ENCODE results near the gene PROK1.

PROK1 gene

GRCh38 chr1:110465038-110465813, 14.3 kb downstream of the PROK1 start:
- DNase-seq (ENCODE audit: low read depth) = no peak

- DNase-seq (ENCODE audit: low read depth) = no peak
These were observed 14.9 kb downstream of the PROK1 start for GRCh38 chr1:110465814-110466380.

- no peak for DNase-seq (ENCODE audit: low read depth)
These were observed 15.8 kb downstream of the PROK1 start for GRCh38 chr1:110466646-110467280.

GRCh38 chr1:110471131-110471530, 20.2 kb downstream of the PROK1 start:
- no peak for DNase-seq (ENCODE audit: low read depth)

- no peak for DNase-seq (ENCODE audit: low read depth)
These were observed 21.6 kb downstream of the PROK1 start for GRCh38 chr1:110472546-110472945.

GRCh38 chr1:110474444-110474843, 23.5 kb downstream of the PROK1 start:
- no peak for DNase-seq (ENCODE audit: low read depth)

- no peak for DNase-seq (ENCODE audit: low read depth)
These were observed 24.5 kb downstream of the PROK1 start for GRCh38 chr1:110475362-110476027.

- DNase-seq (ENCODE audit: low read depth) = no peak
These were observed 25.2 kb downstream of the PROK1 start for GRCh38 chr1:110476028-110476765.

GRCh38 chr1:110477041-110477440, 26.1 kb downstream of the PROK1 start:
- DNase-seq (ENCODE audit: low read depth) = no peak

- no peak for DNase-seq (ENCODE audit: low read depth)
These were observed 26.6 kb downstream of the PROK1 start for GRCh38 chr1:110477445-110477957.

GRCh38 chr1:110477967-110478640, 27.2 kb downstream of the PROK1 start:
- no peak for DNase-seq (ENCODE audit: low read depth)

- DNase-seq (ENCODE audit: low read depth) = no peak
These were observed 27.9 kb downstream of the PROK1 start for GRCh38 chr1:110478886-110479285.

- DNase-seq (ENCODE audit: low read depth) = no peak
These were observed 29.6 kb downstream of the PROK1 start for GRCh38 chr1:110480356-110481096.

- no peak for DNase-seq (ENCODE audit: low read depth)
These were observed 31.1 kb downstream of the PROK1 start for GRCh38 chr1:110481968-110482623.

- DNase-seq (ENCODE audit: low read depth) = no peak
These were observed 31.8 kb downstream of the PROK1 start for GRCh38 chr1:110482662-110483307.

- DNase-seq (ENCODE audit: low read depth) = no peak
These were observed 32.3 kb downstream of the PROK1 start for GRCh38 chr1:110483308-110483685.

GRCh38 chr1:110484801-110485200, 33.9 kb downstream of the PROK1 start:
- no peak for DNase-seq (ENCODE audit: low read depth)

GRCh38 chr1:110485725-110486124, 34.8 kb downstream of the PROK1 start:
- no peak for DNase-seq (ENCODE audit: low read depth)

- no peak for DNase-seq (ENCODE audit: low read depth)
These were observed 36.8 kb downstream of the PROK1 start for GRCh38 chr1:110487726-110488125.

- DNase-seq (ENCODE audit: low read depth) = no peak
These were observed 37.2 kb downstream of the PROK1 start for GRCh38 chr1:110488161-110488560.

Measured in stimulated activated CD8-positive, alpha-beta memory T cell treated with anti-CD3 and anti-CD28 coated beads, Interleukin-12 subunit alpha, Interleukin-12 subunit beta, amount 100 ng/mL, for 1 hour (primary cell).